GM23338 (cell line): ENCODE results near the gene SNX2. TPM values are rescaled to one million over a fixed set of nuclear protein-coding genes. Genes with fewer than 3 reads are reported as not detected.
A peak's percentile ranks its signal among the peaks of the same experiment; 100 is the strongest.

ENCODE experiments used
- ATAC-seq: fragments of 200-7000 bp; cut with Tn5 transposase; 3 replicates; pipeline ENCODE4 v1.9.1; 2020
- DNase-seq: peaks from one replicate; pipeline ENCODE4 v3.0.0-alpha.2; 2015; ENCODE audit warnings: low spot score
- H2AFZ ChIP-seq: fragments of 200-600 bp; sonication (generic); 2 replicates; pipeline ENCODE4 v1.8.0; 2016; ENCODE audit warnings: antibody characterized with exemption, mild to moderate bottlenecking, moderate library complexity
- H3F3A ChIP-seq: fragments of 200-600 bp; sonication (generic); replicated peaks from 2 replicates; pipeline ENCODE4 v1.8.0; 2017; ENCODE audit warnings: antibody characterized with exemption, mixed run types, low read depth
- H3K27ac ChIP-seq: fragments of 200-600 bp; sonication (generic); 2 replicates; pipeline ENCODE4 v1.6.1; 2016; ENCODE audit warnings: low read depth
- H3K27me3 ChIP-seq: fragments of 200-600 bp; sonication (generic); 2 replicates; pipeline ENCODE4 v1.8.0; 2016; ENCODE audit warnings: mild to moderate bottlenecking, mixed run types, moderate library complexity; ENCODE audit not compliant: insufficient read depth
- H3K36me3 ChIP-seq: fragments of 200-600 bp; sonication (generic); 2 replicates; pipeline ENCODE4 v1.8.0; 2016; ENCODE audit warnings: mild to moderate bottlenecking; ENCODE audit not compliant: insufficient read depth
- H3K4me1 ChIP-seq: fragments of 200-600 bp; sonication (generic); 2 replicates; pipeline ENCODE4 v1.8.0; 2016; ENCODE audit warnings: mild to moderate bottlenecking, moderate library complexity; ENCODE audit not compliant: insufficient read depth
- H3K4me2 ChIP-seq: fragments of 200-600 bp; sonication (generic); 2 replicates; pipeline ENCODE4 v1.7.1; 2017; ENCODE audit warnings: mixed run types
- H3K4me3 ChIP-seq: fragments of 200-600 bp; sonication (generic); 2 replicates; pipeline ENCODE4 v1.6.1; 2016; ENCODE audit warnings: mixed run types
- H3K79me2 ChIP-seq: fragments of 200-600 bp; sonication (generic); replicated peaks from 2 replicates; pipeline ENCODE4 v1.8.0; 2017; ENCODE audit warnings: mild to moderate bottlenecking; ENCODE audit not compliant: insufficient read depth
- H3K9me2 ChIP-seq: fragments of 200-600 bp; sonication (generic); 2 replicates; pipeline ENCODE4 v1.8.0; 2017; ENCODE audit not compliant: insufficient read depth
- H4K20me1 ChIP-seq: fragments of 200-600 bp; sonication (generic); replicated peaks from 2 replicates; pipeline ENCODE4 v1.8.0; 2017; ENCODE audit warnings: mild to moderate bottlenecking; ENCODE audit not compliant: insufficient read depth
- H3K27ac Mint-ChIP-seq: 2 replicates; pipeline ENCODE4 v1.8.0; 2020; ENCODE audit warnings: inconsistent platforms, mild to moderate bottlenecking, moderate library complexity, mixed read lengths
- H3K27me3 Mint-ChIP-seq: 3 replicates; pipeline ENCODE4 v1.8.0; 2022; ENCODE audit warnings: low read depth, mild to moderate bottlenecking, moderate library complexity, mixed read lengths, inconsistent platforms; ENCODE audit not compliant: insufficient read depth, poor library complexity
- H3K36me3 Mint-ChIP-seq: 3 replicates; pipeline ENCODE4 v1.8.0; 2021; ENCODE audit warnings: low read depth, mild to moderate bottlenecking, inconsistent platforms, moderate library complexity, mixed read lengths
- H3K4me1 Mint-ChIP-seq: 3 replicates; pipeline ENCODE4 v1.8.0; 2020; ENCODE audit warnings: mild to moderate bottlenecking, inconsistent platforms, mixed read lengths
- H3K4me3 Mint-ChIP-seq: 3 replicates; pipeline ENCODE4 v1.8.0; 2021; ENCODE audit warnings: moderate library complexity, mild to moderate bottlenecking, inconsistent platforms, mixed read lengths
- H3K9me3 Mint-ChIP-seq: 3 replicates; pipeline ENCODE4 v1.8.0; 2020; ENCODE audit warnings: moderate library complexity, mild to moderate bottlenecking, inconsistent platforms, mixed read lengths
- CREB1 ChIP-seq: fragments of 250-450 bp; sonication (Bioruptor Pico); IDR thresholded peaks from 2 replicates; pipeline ENCODE4 v1.5.0; 2020; ENCODE audit warnings: low read depth, mild to moderate bottlenecking, moderate library complexity
- CTCF ChIP-seq, 2 experiments: fragments of 200-600 bp in 1 of 2; sonication (generic) in 1 of 2; conservative IDR thresholded peaks; 2 replicates each; pipeline versions ENCODE4 v1.5.1 to v1.6.1; 2016 to 2017; ENCODE audit warnings: antibody characterized with exemption in 2 of 2, low read depth in 2 of 2, mild to moderate bottlenecking in 2 of 2, moderate library complexity in 1 of 2
- EZH2phosphoT487 ChIP-seq: fragments of 200-600 bp; sonication (generic); IDR thresholded peaks from one replicate; pipeline ENCODE4 v1.8.1; 2018; ENCODE audit warnings: antibody characterized with exemption; ENCODE audit not compliant: unreplicated experiment
- JUNB ChIP-seq: IDR thresholded peaks from one replicate; pipeline ENCODE4 v1.6.1; 2016; ENCODE audit warnings: antibody characterized with exemption; ENCODE audit not compliant: unreplicated experiment
- NANOG ChIP-seq: IDR thresholded peaks from 2 replicates; pipeline ENCODE4 v1.6.1; 2016; ENCODE audit warnings: antibody characterized with exemption, borderline replicate concordance
- STAT1 ChIP-seq: IDR thresholded peaks from one replicate; pipeline ENCODE4 v1.6.1; 2016; ENCODE audit warnings: antibody characterized with exemption; ENCODE audit not compliant: unreplicated experiment
- ZNF114 ChIP-seq: fragments of 250-450 bp; sonication (Bioruptor Pico); IDR thresholded peaks from 2 replicates; pipeline ENCODE4 v1.5.0; 2020; ENCODE audit warnings: mild to moderate bottlenecking, moderate library complexity
- ZNF331 ChIP-seq: fragments of 250-450 bp; sonication (Bioruptor Pico); IDR thresholded peaks from 2 replicates; pipeline ENCODE4 v1.5.0; 2020; ENCODE audit warnings: low read depth, mild to moderate bottlenecking, moderate library complexity
- polyA plus RNA-seq: library from polyadenylated mRNA; unstranded; fragments of >200 nt; fragmentation: Nextera tagmentation; extraction: Ambion mirVana; gene quantifications from 2 replicates; pipeline ENCODE4 v1.2.1, GENCODE V29; 2016
- total RNA-seq: library from RNA; depleted of rRNA; stranded (reverse); fragments of >200 nt; shearing (Covaris generic); gene quantifications from 2 replicates; pipeline ENCODE4 v1.2.3, GENCODE V29; 2014

Gene SNX2
- total and polyA plus RNA-seq, 2 experiments from 2014 or later, result 50.8 to 67.8 TPM

GRCh38 chr5:122839731-122840130 is 64.9 kb downstream of the SNX2 start (continued):
- TF ChIP-seq JUNB (no peak), ZNF331 (CRISPR knock-in tag) (no peak), NANOG (no peak), CREB1 (CRISPR knock-in tag) (no peak)

- H3K36me3 Mint-ChIP-seq, result no peaks in the 10 kb centered on the region; the same call in 2 of the 3 replicates
- Histone ChIP-seq H4K20me1 (no peaks in the 10 kb centered on the region), H3F3A (no peaks in the 10 kb centered on the region; the same call in 1 of the 2 replicates), H2AFZ (no peak overlapping the region), H3K4me3 (no peak overlapping the region), H3K27ac (no peak overlapping the region), H3K36me3 (no peaks in the 10 kb centered on the region), H3K27me3 (peaks cover 21% of the 10 kb centered on the region), H3K9me2 (no peaks in the 10 kb centered on the region), H3K79me2 (no peaks in the 10 kb centered on the region), H3K4me2 (no peak overlapping the region), H3K4me1 (peaks cover 11% of the 10 kb centered on the region)
- no peaks in the 10 kb centered on the region; the same call in 2 of the 3 replicates for H3K9me3 Mint-ChIP-seq
- no peak overlapping the region for H3K4me3 Mint-ChIP-seq
- peaks cover 24% of the 10 kb centered on the region for H3K27me3 Mint-ChIP-seq
- peaks cover 20% of the 10 kb centered on the region for H3K4me1 Mint-ChIP-seq
- TF ChIP-seq EZH2phosphoT487, result no peak
- TF ChIP-seq JUNB, result no peak
- no peak for ATAC-seq
- no peak overlapping the region for H3K27ac Mint-ChIP-seq
- no peak for DNase-seq
These were observed 67.2 kb downstream of the SNX2 start for GRCh38 chr5:122842016-122842580.

GRCh38 chr5:122844136-122844909 is 69.4 kb downstream of the SNX2 start:
- no peak; the same call in 2 of the 3 replicates for ATAC-seq
- TF ChIP-seq STAT1 (no peak), CTCF (conservative IDR thresholded peaks at IDR 0.05; ENCODE audit: low read depth in 2 of 2) (no peak), ZNF114 (no peak)
- H3K4me3 ChIP-seq, result peak overlapping the region; percentile 64
- peaks cover 25% of the 10 kb centered on the region for H3K4me1 Mint-ChIP-seq
- no peaks in the 10 kb centered on the region for H3K36me3 ChIP-seq
- peak overlapping the region; percentile 96 for H2AFZ ChIP-seq
- peak overlapping the region; percentile 94 for H3K4me2 ChIP-seq
- no peaks in the 10 kb centered on the region for H3K9me2 ChIP-seq
- H3F3A ChIP-seq, result no peaks in the 10 kb centered on the region; the same call in 1 of the 2 replicates
- H3K9me3 Mint-ChIP-seq, result no peaks in the 10 kb centered on the region; the same call in 2 of the 3 replicates
- peaks cover 21% of the 10 kb centered on the region for H3K27me3 ChIP-seq
- no peaks in the 10 kb centered on the region; the same call in 2 of the 3 replicates for H3K36me3 Mint-ChIP-seq
- DNase-seq, result peak; percentile 48
- H3K27me3 Mint-ChIP-seq, result peaks cover 24% of the 10 kb centered on the region
- H3K27ac ChIP-seq, result peak overlapping the region; percentile 10; the same call in 1 of the 2 replicates
- H3K27ac Mint-ChIP-seq, result peak overlapping the region; percentile 58; the same call in 1 of the 2 replicates
- H3K4me1 ChIP-seq, result peaks cover 21% of the 10 kb centered on the region
- H3K79me2 ChIP-seq, result peaks cover 12% of the 10 kb centered on the region; the same call in 1 of the 2 replicates
- no peaks in the 10 kb centered on the region for H4K20me1 ChIP-seq
- peak overlapping the region; percentile 82 for H3K4me3 Mint-ChIP-seq
